IPS-18c (cell line): ENCODE data around the gene CD300A.

Experiments used
- H3K4me3 ChIP-seq: 2 replicates; pipeline ENCODE4 v1.7.0; 2013; ENCODE audit warnings: low read depth, mild to moderate bottlenecking, low read length, moderate library complexity; ENCODE audit not compliant: insufficient read depth
- H3K9me3 ChIP-seq: one replicate; pipeline ENCODE4 v1.6.1; 2013; ENCODE audit warnings: mild to moderate bottlenecking, low read length, moderate library complexity; ENCODE audit not compliant: control insufficient read depth, insufficient read depth

The CD300A gene

DNA sequence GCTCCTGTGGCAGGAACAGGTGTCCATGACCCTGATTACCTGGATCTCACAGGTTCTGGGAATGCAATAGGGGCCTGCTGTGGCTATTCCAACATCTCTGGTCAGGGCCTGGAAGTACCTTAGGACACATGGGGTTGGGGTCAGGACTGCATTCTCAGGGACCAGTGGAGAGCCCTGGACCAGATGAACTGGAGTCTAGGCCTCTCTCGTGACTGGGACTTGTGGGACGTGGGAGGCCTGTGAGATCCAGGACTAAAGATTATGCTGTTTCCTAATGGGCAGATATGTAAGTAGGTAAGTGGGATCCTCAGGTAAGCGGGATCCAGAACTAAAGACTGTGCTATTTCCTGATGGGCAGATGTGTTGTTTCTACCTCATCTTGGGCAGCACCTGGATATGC, 16.2 kb upstream of the CD300A start:
- Histone ChIP-seq H3K9me3 (no peaks in the 10 kb centered on the region), H3K4me3 (no peak overlapping the region)

DNA sequence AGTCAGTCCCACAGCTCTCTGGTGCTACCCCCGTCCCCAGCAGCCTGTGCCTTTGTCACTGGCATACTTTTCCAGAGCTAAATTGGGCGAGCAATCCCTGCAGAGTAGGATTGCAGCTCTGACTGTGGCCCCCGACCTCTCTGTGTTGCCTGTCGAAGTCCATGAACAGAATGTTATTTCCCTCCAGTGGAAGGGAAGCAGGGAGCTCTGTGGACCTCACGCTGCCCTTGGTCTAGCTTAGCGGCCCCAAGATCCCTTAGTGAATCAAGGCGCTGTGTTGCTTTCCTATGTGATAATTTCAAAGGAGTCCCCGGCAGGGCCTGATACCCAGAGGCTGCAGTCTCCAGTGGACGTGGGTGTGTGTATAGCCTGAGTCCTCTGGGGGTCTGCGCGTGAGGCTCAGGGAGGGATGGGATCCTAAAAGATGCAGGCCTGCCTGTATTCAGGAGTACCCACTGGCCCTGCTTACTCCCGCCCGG, 15.5 kb upstream of the CD300A start:
- Histone ChIP-seq H3K4me3 (no peak overlapping the region), H3K9me3 (no peaks in the 10 kb centered on the region)

DNA sequence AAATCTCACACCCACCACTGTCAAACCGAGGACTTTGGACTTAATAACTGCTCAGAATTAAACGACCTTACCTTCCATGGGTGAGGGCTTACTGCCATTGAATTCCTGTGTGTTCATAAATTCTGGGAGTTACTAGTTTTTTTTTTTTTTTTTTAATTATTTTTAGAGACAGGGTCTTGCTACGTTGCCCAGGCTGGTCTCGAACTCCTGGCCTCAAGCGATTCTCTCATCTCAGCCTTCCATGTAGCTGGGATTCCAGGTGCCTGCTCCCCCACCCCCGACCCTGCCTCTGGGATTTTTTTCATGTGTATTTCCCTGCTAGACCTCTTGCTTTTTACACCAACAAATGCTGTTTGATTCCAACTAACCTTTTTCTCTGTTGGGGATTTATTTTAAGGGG, 14.9 kb upstream of the CD300A start:
- no peaks in the 10 kb centered on the region for H3K9me3 ChIP-seq
- H3K4me3 ChIP-seq: no peak overlapping the region

DNA sequence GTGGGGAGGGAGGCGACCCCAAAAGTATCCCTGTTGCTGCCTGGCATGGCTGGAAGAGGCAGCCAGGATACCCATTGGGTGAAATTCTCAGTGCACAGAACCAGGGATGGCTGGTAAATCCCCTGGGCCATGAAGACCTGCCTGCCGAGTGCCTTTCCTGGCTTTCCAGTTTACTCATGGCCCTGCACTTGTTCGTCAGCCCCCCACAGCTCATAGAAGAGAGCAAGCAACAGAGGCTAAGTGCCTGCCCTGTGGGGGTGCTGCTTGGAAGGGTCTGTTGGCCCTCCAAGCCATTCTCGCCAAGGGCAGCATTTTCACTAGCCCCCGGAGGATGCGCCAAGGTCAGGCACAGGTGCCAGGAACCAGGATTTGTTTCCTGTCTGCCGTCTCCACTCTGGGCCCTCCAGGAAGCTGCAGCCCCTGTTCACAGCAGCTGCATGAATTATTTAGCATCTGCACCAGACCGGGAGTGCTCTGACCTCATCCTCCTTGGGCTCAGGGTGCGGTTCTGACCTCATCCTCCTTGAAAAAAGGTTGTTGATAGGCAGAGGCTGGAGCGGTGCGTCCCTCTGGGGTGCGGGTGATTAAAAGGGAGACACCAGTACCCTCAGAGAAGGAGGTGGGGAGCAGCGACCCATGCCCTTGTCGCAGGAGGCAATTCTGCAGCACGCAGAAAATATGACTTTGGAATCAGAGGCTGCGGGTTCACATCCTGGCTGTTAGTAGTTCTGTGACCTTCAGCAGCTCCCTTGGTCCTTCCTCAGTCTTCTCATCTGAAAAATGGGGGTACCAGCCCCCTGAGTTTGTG, 14.2 kb upstream of the CD300A start:
- Histone ChIP-seq H3K9me3 (no peaks in the 10 kb centered on the region), H3K4me3 (0 out of 2 replicates have a peak overlapping the region, but pooled peaks have one; percentile 1)

DNA sequence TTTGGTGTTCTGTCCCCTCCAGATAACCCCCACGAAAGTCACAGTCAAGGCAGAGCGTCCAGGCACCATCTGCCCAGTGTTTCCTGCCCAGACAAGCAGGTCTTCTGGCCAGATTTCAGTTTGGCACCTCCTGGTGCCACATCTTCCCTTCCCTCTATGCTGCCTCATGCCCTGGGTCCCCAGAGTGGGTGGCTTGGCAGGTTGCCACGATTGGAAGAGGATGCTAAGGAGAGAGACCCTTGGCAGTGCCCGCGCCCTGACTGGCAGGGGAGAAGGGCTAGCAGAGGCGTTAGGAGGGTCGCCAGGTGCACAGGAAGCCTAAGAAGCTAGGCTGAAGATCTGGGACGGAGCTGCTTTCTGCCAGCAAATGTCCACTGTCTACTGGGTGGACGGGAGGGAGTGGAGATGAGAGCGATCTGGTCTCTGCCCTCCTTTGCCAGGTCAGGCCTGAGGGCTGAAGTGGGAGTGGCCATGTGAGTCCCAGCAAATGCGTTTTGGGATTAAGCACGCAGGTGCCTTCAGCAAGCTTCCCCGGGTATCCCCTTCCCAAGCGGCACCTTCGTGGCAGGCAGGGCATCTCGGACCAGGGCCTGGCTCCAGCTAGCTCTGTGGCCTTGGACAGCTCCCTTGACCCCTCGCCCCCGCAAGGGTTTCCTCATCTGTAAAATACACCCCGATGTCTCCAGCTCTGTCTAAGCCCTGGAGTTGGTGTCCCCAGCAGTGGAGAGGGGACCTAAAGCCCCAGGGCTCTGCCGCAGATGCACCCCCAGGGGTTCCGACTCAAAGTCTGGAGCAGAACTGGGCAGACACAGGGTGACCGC, 13.4 kb upstream of the CD300A start:
- Histone ChIP-seq H3K9me3 (no peaks in the 10 kb centered on the region), H3K4me3 (peak overlapping the region; percentile 55)

DNA sequence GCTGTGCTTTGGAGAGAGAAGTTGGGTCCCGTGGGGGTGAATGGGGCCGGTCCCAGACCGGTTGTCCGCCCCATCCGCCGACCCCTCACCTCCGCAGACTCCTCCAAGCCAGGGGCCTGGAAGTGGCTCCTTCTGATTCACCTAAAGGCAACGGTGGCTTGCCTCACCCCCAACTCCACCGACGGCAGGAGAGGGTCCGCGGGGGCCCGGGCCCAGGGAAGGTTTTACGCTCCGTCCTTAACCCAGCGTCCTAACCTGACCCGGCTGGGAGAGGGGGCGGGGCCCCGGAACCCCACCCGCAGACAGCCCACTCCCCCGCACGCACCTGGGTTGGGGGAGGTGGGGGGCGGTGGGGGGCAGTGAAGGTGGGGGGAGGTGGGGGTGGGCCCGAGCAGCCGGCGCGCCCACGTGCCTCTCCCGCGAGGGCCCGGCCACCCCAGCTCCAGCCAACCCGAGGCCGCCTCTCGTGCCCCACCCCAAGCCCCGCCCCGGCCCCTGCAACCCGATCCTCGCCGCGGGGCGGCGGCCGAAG, 12.7 kb upstream of the CD300A start:
- peak overlapping the region; percentile 55 for H3K4me3 ChIP-seq
- H3K9me3 ChIP-seq: no peaks in the 10 kb centered on the region

DNA sequence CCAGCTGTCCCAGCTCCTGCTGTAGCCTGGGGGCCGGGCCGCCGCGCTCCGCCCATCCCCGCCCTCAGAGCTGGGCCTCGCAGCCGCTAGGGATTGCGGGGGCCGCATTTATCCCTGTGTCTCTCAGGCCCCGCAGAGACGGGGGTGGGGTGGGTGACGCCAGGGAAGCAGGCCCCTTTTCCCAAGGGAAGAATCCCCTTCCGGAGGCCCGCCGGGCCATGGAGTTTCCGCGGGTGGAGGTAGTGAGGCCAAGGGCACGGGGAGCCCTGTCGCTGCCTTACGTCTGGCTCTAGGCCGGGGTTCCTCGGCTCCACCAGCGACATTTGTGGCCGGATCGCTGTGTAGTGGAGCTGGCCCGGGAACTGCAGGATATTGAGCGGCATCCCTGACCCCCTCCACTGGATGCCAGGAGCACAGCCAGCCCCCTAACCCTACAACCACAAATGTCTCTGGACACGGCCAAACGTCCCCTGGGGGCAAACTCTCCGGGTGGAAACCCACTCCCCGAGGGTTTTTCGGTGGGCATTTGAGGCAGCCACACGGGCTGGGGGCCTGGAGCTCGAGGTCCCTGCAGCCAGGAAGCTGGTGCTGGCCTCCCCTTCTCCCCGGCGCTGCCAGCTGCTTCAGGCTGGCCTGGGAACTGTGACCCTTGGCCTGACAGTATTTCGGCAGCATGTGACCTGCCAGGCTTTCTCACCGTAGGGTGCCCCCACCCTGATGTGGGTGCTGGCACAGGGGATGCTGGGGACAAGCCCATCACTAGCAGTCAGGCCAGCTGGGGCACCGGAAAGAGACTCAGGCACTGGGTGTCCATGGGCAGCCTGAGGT, 12.0 kb upstream of the CD300A start:
- H3K9me3 ChIP-seq: no peaks in the 10 kb centered on the region
- H3K4me3 ChIP-seq: peak overlapping the region; percentile 49

DNA sequence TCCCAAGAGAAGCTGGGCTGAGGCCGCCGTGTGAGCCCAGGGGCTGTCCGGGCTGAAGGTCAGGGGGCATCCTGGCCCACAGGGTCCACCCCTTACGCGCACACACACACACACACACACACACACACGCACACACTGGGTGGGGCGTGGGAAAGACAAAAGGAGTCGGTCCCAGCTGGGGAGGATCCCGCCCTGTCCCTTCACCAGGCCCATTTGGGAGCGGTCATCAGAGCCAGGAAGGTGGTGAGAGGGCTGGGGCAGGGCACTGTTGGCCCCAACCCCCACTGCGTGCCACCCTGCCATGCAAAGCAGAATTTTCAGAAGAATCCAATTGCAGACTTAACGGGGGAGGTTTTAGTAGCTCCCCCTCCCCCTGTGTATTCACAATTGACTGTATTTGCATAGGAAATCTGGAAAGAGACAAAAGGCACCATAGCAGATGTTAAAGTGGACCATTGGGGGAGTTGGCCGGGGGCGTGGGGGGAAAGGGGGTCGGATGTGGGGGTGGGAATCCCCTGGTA, 11.3 kb upstream of the CD300A start:
- Histone ChIP-seq H3K9me3 (no peaks in the 10 kb centered on the region), H3K4me3 (peak overlapping the region; percentile 49)

DNA sequence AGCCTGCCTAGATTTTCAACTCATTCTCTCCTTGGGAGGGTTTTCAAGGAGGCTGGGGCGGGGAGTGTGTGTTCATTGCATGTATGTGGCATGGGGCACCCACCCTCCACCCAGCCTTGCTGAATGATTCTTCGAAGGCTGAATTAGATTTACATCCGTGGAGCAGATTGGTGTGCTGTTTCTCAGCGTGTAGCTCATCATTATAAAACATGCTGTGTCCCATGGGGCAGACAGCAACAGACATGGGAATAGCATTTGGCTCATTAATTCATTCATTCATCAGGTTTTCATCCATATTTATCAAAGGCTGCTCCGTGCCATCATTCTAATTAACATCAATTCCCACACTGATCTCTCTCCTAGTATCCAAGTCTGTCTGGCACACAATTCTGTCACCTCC, 10.6 kb upstream of the CD300A start:
- Histone ChIP-seq H3K9me3 (no peaks in the 10 kb centered on the region), H3K4me3 (no peak overlapping the region)

DNA sequence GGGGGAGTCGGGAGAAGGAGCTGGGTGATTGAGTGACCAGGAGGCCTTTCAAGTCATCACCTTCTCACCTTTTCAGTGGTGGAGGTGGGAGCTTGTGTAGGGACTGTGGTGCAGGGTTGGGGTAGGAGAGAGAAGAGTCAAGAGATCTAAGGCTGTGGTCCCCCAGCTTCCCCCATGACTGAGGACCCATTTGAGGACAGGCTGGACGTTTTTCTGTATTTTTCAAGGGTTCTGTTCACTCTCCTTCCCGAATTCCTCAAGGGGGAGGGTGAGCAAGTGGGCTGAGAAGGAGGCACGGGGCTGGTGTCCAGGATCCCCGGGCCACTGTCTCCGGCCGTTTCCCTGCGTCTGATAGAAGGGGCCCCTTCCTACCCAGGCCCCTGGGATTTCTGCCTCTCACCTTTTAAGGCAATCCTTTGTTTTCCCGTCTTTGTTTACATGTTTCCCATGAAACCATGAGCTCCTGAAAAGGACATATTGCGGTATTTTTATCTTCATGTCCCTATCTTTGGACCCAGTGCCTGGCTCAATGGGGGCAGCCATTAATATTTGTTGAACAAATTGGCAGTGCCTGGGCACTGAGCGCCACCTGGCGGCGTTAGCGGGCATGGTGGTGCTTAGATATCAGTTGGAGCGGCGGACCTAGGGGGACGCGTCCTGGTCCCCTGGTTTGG, 9.2 kb upstream of the CD300A start:
- no peak overlapping the region for H3K4me3 ChIP-seq
- no peaks in the 10 kb centered on the region for H3K9me3 ChIP-seq

DNA sequence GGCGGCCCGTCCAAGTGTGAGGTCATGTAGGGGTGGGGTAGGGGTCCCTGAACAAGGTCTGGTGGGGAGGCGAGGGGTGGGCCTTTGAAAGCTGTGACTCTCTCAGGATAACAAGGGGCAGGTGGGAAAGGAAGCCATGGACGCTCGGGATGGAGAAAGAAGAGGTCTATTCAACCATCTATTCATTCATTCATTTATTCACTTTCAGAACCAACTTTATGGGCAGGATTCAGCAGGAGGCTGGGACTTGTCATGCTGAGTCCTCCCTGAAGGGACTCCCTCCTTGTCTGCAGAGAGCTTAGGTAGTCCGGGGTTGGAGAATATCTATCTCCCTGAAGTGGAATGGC, 8.6 kb upstream of the CD300A start:
- Histone ChIP-seq H3K4me3 (no peak overlapping the region), H3K9me3 (no peaks in the 10 kb centered on the region)

DNA sequence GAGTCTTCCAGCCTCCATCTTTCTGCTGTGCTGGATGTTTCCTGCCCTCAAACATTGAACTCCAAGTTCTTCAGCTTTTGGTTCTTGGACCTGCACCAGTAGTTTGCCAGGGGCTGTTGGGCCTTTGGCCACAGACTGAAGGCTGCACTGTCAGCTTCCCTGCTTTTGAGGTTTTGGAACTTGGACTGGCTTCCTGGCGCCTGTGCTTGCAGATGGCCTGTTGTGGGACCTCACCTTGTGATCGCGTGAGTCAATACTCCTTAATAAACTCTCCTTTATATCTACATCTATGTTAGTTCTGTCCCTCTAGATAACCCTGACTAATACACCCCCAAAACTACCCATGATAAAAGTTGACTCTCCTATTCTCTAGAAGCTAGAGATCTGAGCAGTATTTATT, 7.6 kb upstream of the CD300A start:
- Histone ChIP-seq H3K4me3 (no peak overlapping the region), H3K9me3 (no peaks in the 10 kb centered on the region)

DNA sequence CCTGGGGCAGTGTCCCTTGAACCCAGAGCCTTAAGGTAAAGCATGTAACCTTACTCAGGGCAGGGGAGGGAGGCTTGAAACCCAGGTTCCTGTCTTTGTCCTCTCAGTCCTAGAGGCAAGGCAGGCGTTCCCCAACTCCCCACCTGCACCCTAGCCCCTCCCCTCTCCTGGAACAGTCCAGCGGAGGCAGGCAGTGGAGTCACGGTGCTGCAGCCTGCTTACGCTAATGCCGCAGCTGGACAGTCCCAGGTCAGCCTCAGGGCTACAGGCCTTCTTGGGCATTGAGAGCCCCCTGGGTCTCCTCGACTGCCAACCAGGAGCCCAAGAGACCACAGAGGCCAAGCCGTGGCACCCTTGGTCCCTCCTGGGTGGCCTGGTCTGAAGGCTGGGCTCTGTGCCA, 6.8 kb upstream of the CD300A start:
- no peaks in the 10 kb centered on the region for H3K9me3 ChIP-seq
- no peak overlapping the region for H3K4me3 ChIP-seq

DNA sequence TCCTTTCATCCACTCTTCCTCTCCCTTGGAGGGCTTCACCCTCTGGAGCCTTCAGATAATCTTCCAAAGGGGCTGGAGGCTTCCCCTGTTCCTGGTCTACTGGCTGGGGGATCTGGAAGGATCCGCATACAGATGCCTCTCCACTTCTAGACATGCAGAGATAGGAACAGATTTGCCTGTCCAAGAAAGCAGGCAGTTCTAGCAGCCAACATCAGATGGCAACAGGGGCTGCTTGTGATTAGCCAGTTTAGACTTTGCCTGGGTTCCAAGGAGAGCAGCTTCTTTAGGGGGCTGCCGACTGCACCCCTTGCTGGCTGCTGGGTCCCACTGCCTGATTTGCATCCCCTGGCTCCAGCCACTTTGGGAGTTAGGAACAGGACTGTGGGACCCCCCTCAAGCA, 6.2 kb upstream of the CD300A start:
- no peak overlapping the region for H3K4me3 ChIP-seq

DNA sequence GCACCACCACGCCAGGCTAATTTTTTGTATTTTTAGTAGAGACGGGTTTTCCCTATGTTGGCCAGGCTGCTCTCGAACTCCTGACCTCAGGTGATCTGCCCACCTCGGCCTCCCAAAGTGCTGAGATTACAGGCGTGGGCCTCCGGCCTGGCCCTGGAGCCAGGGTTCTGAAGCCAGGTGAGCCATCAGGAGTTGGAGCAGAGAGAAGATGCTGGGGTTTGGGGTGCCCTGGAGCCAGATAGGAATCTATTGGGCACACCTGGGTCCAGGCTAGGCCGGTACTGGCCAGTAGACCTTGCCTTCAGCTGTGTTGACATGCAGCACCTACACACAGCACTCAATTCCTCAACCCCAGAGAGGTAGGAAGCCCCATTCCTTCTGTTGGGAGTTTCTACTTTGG, 5.4 kb upstream of the CD300A start:
- no peak overlapping the region for H3K4me3 ChIP-seq
- no peaks in the 10 kb centered on the region for H3K9me3 ChIP-seq

More for the DNA sequence above, 6.2 kb upstream of the CD300A start:
- H3K9me3 ChIP-seq: no peaks in the 10 kb centered on the region

DNA sequence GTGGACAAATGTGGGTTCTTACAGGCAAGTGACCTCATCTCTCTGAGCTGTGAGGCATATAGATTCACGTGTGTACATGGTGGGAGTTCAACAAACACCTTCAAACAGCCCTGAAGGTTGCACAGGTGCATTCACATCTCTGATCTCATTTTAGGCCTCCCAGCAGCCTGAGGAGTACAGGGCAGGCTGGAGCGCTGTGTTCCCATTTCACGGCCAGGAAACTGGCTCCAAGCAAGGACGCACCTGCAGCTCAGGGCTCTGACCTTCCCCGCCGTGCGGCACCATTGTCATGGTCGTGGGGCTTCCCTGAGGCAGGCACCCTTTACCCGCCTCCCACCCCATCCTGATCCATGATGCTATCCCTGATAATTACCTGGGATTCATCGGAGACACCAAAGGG, 4.8 kb upstream of the CD300A start:
- Histone ChIP-seq H3K4me3 (no peak overlapping the region), H3K9me3 (no peaks in the 10 kb centered on the region)
